Kidney tubule cell (primary cell): ENCODE data around the gene SLX4IP.

Source experiments
- DNase-seq: peaks from one replicate; pipeline ENCODE4 v3.0.0-alpha.2; 2018; ENCODE audit warnings: low spot score

SLX4IP gene

GRCh38 chr20:10550204-10551118, 115.4 kb downstream of the SLX4IP start:
- DNase-seq, result no peak

DNA sequence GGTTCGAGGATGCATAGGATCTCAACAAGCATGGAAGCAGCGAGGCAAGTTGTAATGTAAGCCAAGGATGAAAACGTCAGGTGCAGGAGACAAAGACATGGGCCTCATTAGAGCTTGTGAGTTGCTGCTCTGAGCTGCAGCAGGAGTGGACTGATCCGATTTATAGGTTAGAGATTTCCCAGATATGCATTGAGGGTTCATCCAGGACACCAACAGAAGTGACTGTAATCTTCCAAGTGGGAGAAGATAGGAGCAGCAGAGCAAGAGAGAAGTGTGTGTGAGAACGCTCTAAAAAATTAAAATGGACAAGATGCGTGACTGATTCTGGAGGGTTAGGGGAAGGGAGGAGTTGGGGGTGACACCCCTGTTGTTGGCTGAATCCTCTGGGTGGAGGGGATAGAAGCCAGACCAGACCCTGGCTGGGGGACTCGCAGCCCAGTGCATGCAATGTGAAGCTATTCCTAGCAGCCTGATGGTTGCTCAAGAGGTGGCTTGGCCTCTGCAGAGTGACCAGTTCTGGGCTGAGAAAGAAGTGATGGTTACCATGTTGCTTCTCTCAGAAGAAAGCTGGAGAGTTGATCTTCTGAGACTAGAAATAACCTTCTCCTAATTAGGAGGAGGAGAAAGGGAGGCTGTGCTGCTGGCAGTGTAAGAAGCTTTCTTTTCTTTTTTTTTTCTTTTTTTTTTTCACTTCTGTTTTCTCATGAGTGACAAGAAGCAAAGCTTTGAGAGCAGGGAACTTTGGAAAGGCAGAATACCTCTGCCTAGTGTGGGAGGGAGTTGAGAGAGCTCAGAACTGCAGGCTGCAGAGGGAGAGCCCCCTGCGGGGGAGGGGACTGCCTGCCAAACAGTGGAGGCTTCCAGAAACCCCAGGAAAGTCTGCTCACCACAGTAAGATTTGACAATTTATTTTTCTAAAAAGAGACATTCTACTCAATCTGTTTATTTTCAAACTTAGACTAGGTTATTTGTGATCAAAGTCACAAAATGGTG, 116.9 kb downstream of the SLX4IP start:
- no peak for DNase-seq

DNA sequence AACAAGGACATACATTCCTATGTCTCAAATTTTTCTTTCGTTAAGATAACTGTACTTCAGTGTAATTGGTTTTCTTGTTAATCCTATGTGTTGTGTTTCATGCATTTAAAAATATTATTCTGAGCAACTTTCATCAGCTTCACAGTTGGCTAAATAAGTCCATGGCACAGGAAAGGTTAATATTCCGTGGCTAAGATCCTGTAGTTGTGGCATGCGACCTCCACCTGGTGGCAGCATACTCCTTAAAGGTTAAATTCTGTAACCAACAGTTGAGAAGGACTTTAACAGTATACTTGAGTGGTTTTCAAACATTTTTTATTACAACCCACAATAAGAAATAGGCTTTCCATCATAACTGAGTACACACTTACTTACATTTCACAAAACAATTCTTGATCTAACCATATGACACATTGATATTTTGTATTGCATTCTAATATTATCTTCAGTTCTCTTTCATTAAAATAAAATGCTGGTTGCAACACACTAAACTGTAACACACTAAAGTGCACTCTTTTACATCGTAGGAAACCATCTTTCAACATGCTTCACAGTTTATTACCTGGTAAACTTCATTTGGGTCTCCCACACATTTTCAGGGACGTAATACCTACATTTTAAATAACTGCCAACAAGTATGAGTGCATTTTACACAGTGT, 118.3 kb downstream of the SLX4IP start:
- DNase-seq, result peak; percentile 74

GRCh38 chr20:10554285-10554684, 119.2 kb downstream of the SLX4IP start:
- DNase-seq, result no peak

DNA sequence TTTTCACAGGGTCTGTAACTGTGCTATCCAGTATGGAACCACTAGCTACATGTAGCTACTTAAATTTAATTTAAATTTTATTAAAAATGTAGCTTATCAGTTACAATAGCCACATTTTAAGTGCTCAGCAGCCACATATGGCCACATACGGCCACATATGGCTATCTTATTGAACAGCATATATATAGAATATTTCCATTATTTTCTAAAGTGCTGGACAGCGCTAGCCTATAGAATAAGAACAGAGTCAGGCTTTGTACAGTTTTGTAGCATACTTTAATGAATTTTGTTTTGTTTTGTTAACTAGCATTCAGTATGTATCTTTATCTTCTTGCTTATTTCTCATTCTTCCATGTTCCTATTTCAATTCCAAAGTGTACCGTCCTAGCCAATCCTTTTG, 120.3 kb downstream of the SLX4IP start:
- no peak for DNase-seq

GRCh38 chr20:10555865-10556308, 120.8 kb downstream of the SLX4IP start:
- DNase-seq, result peak; percentile 73

GRCh38 chr20:10556519-10557083, 121.5 kb downstream of the SLX4IP start:
- no peak for DNase-seq

- peak; percentile 33 for DNase-seq
Measured at GRCh38 chr20:10557685-10558084, 122.6 kb downstream of the SLX4IP start.

- peak; percentile 43 for DNase-seq
Measured at GRCh38 chr20:10558635-10559187, 123.6 kb downstream of the SLX4IP start.

GRCh38 chr20:10559266-10559665, 124.2 kb downstream of the SLX4IP start:
- DNase-seq, result no peak

GRCh38 chr20:10560686-10561085, 125.6 kb downstream of the SLX4IP start:
- no peak for DNase-seq

GRCh38 chr20:10561302-10561701, 126.2 kb downstream of the SLX4IP start:
- DNase-seq, result no peak

GRCh38 chr20:10562899-10563298, 127.8 kb downstream of the SLX4IP start:
- DNase-seq, result no peak

- DNase-seq, result no peak
Measured at GRCh38 chr20:10563935-10564492, 128.9 kb downstream of the SLX4IP start.

GRCh38 chr20:10565191-10565921, 130.3 kb downstream of the SLX4IP start:
- DNase-seq, result peak; percentile 50

DNA sequence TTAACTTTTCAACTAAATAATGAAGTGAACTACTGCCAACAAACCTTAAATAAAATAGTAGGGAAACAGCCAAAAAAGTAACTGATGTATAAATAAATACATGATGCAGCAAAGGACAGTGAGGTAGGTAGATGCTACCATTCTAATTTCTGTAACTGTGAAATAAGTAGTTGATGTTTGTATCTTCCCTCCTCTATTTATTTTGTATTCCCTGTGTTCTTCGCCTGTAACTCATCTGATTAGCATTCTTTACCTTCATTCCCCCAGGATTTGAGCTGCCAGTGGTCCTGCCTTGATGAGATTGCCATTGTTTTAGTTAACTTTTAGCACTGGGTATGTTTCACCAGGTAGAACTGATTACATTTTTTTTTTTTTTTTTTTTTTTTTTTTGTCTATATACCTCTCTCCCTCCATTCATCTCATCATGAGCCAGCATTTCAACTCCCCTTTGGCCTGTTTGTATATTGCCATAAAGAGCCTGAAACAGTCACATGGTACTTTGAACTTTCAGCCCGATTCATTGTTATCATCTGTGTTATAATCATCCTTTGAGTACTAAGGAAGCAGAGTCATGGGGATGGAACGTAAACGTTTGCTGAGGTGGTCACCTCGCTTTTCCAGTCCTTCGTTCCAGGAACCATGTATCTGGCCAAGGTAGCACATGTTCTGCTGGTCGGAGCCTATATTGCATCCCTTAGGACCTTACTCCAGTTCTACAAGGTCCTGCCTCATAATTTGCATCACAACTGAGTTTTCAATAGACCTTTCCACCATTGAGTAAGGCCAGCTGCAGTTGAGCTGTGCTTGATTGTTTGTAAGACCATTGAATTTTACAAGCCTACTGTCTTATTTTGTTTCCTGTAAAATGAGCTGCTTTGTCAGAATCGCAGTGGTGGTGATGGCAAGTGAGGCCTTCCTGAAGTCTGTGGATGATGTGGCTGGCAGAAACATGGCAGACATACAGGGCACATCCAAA, 131.1 kb downstream of the SLX4IP start:
- DNase-seq, result no peak

DNA sequence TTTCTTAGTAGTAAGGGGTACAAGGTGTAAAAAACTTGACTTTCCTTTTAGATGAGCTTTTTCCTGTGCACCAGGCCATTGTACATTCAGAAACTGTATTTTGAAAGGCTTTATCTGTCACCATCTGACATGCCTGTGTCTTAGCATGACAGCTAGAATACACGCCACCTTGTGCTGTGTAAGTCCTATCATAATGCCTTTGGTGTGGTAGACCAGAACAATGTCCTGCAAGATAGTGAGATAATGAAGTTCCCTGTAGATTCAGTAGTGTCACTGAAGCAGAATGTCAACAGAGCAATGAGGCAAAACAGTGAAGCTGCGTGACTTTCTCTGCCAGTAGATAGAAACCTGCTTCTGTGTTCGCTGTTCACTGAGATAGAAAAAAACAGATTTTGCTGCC, 132.9 kb downstream of the SLX4IP start:
- no peak for DNase-seq

DNA sequence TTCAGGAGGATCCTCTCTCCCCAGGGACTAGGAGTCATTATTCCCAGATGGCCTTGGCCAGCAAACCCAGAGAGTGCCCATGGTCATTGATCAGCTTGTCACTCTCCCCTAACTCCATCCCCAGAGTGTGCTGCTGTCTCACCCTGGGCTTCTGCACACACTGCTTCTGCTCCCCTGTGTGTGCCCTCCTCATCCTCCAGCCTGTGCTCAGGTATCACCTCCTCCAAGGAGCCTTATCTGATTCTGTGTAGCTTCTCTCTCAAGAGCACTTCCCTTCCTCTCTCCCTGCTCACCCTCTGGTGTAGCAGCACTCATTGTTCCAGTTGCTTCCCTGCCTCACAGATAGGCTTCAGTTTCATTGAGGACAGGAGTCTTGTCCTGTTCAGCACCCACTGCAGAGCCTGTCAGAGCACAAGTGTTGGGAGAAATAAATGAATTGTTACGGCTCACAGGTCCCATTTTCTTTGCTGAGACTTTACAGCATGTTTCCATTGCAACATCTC, 136.3 kb downstream of the SLX4IP start:
- no peak for DNase-seq

DNA sequence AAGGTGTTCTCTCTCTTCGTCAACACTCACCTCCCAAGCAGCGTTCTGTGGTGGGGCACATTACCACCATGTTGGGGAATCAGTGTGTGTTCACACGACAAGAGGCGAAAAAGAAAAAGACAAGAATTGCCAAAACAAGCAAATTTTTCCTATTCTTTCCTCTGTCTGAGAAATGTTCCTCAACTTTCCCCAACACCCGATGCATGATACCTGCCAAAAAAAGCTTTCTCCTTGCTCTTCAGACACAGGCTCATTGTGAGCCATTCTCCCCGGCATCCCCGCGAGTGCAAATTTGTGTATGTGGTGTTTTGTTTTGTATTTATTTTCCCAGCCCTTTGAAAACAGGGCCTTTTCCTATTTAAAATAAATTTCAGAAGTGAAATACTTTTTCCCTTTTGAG, 137.7 kb downstream of the SLX4IP start:
- DNase-seq, result no peak
